IMR-90 (cell line): ENCODE results near the gene GAS7.

Source experiments
- POLR2A ChIP-seq: IDR thresholded peaks from 2 replicates; pipeline ENCODE4 v1.6.1; 2012; ENCODE audit warnings: mild to moderate bottlenecking, low read depth, low read length
- TF ChIP-seq, protein P1 (sequence below): conservative IDR thresholded peaks from 2 replicates; pipeline ENCODE4 v1.5.1; 2012; ENCODE audit warnings: mild to moderate bottlenecking, low read depth, low read length, improper control_type of control experiment
- TF ChIP-seq, protein P2 (sequence below): fragments of 150-350 bp; IDR thresholded peaks from 2 replicates; pipeline ENCODE4 v1.6.1; 2017; ENCODE audit warnings: mild to moderate bottlenecking, antibody characterized with exemption, low read length, low read depth

DNA sequence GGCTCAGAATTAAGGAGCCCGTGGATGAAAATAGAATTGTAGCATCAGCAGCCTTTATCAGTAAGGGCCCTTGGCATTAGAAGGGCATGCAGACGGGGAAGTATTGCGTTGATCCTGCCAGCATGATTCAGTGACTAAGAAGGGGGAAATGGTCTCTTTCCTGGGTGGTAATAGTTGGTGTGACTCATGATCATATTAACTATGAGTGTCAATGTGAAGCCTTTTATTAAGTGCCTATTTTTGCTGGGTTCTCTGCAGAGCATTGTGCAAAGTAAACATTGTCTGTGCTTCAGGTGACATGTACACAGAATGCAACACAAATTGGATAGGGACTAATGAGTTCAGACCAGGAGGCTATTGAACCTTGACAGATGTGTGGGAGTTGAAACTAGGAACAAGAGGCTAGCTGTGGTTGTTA is 317.8 kb downstream of the GAS7 start:
- TF ChIP-seq, protein P1, sequence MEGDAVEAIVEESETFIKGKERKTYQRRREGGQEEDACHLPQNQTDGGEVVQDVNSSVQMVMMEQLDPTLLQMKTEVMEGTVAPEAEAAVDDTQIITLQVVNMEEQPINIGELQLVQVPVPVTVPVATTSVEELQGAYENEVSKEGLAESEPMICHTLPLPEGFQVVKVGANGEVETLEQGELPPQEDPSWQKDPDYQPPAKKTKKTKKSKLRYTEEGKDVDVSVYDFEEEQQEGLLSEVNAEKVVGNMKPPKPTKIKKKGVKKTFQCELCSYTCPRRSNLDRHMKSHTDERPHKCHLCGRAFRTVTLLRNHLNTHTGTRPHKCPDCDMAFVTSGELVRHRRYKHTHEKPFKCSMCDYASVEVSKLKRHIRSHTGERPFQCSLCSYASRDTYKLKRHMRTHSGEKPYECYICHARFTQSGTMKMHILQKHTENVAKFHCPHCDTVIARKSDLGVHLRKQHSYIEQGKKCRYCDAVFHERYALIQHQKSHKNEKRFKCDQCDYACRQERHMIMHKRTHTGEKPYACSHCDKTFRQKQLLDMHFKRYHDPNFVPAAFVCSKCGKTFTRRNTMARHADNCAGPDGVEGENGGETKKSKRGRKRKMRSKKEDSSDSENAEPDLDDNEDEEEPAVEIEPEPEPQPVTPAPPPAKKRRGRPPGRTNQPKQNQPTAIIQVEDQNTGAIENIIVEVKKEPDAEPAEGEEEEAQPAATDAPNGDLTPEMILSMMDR, result no peak
- TF ChIP-seq, protein P2, sequence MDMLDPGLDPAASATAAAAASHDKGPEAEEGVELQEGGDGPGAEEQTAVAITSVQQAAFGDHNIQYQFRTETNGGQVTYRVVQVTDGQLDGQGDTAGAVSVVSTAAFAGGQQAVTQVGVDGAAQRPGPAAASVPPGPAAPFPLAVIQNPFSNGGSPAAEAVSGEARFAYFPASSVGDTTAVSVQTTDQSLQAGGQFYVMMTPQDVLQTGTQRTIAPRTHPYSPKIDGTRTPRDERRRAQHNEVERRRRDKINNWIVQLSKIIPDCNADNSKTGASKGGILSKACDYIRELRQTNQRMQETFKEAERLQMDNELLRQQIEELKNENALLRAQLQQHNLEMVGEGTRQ, result no peak
- TF ChIP-seq POLR2A, result no peak
